Measurements from ENCODE around the gene TMEM138. TPM values are rescaled to one million over a fixed set of nuclear protein-coding genes. Genes with fewer than 3 reads are reported as not detected.

The TMEM138 gene
- total and polyA plus RNA-seq, 2 of the 4 experiments (the other 2 are of a cell fraction) = 16.8 to 53.2 TPM

DNA sequence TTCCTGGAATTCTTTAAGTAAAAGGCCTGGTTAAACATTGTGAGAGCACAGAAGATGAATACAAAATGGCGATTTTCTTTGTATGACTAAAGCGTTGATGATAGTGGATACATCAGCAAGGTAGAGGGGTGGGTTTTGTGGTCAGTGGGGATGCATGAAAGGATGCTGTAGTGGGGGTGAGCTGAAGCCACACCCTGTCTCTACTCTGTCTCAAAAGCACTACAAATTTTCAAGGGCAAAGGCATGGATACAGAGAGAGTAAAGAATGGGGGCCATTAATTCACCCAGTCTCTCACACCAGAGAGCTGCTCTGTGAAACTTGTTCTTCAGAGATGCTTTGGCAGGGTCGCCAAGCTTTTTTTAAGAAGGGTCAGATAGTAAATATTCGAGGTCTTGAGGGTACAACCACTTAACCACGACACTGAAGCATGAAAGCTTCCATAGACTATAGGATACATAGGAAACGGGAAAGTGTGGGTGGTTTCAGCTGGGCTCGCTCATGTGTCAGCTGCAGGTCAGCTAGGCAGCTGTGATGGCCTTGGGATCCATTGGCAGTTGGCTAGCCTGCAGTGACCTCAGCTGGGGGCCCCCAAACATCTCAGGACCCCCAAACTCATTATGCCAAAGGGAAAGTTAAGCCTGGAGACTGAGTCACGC, 8.3 kb downstream of the TMEM138 start:
- Histone ChIP-seq H3K14ac (replicated peaks; ENCODE audit: low read depth, low read length) (no peak overlapping the region), H2AK9ac (replicated peaks; ENCODE audit: low read depth, low read length, poor library complexity) (no peak overlapping the region), H2AFZ (replicated peaks; ENCODE audit: low read length, poor library complexity) (no peak overlapping the region), H3K36me3 (ENCODE audit: control insufficient read depth, insufficient read depth, low read length) (peaks cover 30% of the 10 kb centered on the region), H2BK5ac (ENCODE audit: low read depth, low read length, poor library complexity, severe bottlenecking) (peak overlapping the region; percentile 65), H3K79me1 (ENCODE audit: low read depth in 1 of 2, low read length in 2 of 2) (peaks cover 10 to 25% of the 10 kb centered on the region in 2 experiments), H4K8ac (ENCODE audit: low read depth in 2 of 2, low read length in 2 of 2) (no peak overlapping the region), H2BK15ac (ENCODE audit: low read depth, low read length) (no peak overlapping the region), H4K91ac (ENCODE audit: insufficient read depth, low read depth, low read length) (no peak overlapping the region), H3K27me3 (ENCODE audit: control insufficient read depth, insufficient read depth, low read length) (no peaks in the 10 kb centered on the region), H3K27ac (ENCODE audit: insufficient read depth, low read length) (no peak overlapping the region), H3K4ac (ENCODE audit: low read depth, low read length) (no peak overlapping the region), H4K20me1 (ENCODE audit: insufficient read depth, low read length) (no peaks in the 10 kb centered on the region), H2AK5ac (ENCODE audit: low read depth, low read length) (no peak overlapping the region), H3K9me1 (ENCODE audit: insufficient read depth, low read length) (0 out of 2 replicates have a peak, but pooled peaks cover 3% of the 10 kb centered on the region), H3K4me1 (ENCODE audit: control insufficient read depth, insufficient read depth, low read length) (peaks cover 11% of the 10 kb centered on the region), H3K4me3 (ENCODE audit: insufficient read depth, low read depth, low read length) (no peak overlapping the region), H3K9me3 (ENCODE audit: control insufficient read depth, insufficient read depth, low read length) (0 out of 2 replicates have a peak, but pooled peaks cover 2% of the 10 kb centered on the region), H3K4me2 (ENCODE audit: low read depth, low read length) (no peak overlapping the region), H4K5ac (ENCODE audit: low read depth, low read length) (peak overlapping the region; percentile 5; the same call in 1 of the 2 replicates), H3K9ac (ENCODE audit: low read depth, low read length) (no peak overlapping the region), H3K18ac (ENCODE audit: low read depth, low read length) (no peak overlapping the region), H2BK120ac (ENCODE audit: low read depth, low read length) (no peak overlapping the region), H2BK20ac (ENCODE audit: low read depth, low read length) (no peak overlapping the region), H3K56ac (ENCODE audit: extremely low read depth, insufficient read depth, low read length) (no peak overlapping the region), H3K23ac (ENCODE audit: low read depth, low read length) (no peak overlapping the region)
- ATAC-seq (ENCODE audit: low read depth) (no peak), DNase-seq (peak; percentile 56)
- in situ Hi-C loops (cut with MboI; ENCODE audit: low sequenced_read_pairs) (no loop called here), dilution Hi-C loops (cut with HindIII; ENCODE audit: low sequenced_read_pairs, unreplicated experiment) (no loop called here), intact Hi-C loops (cut with micrococcal nuclease) (no loop called here)
- WGBS, 2 experiments (ENCODE audit: extremely low coverage in 2 of 2, insufficient read length in 1 of 2) = no CpG with 5 or more reads among the region's 8 CpGs
- ChIA-PET CTCF (no interaction called here), POLR2A (ENCODE audit: unreplicated experiment) (no interaction called here)
- no TSS peak for BruUV-seq (replicated peaks)
- TF ChIP-seq POLR2A (IDR thresholded peaks at IDR 0.05; ENCODE audit: low read depth, low read length) = no peak
- TF ChIP-seq RFX5 (IDR thresholded peaks at IDR 0.05; ENCODE audit: low read depth, low read length) = no peak
- no peak for TF ChIP-seq CEBPB (IDR thresholded peaks at IDR 0.05; ENCODE audit: low read depth, low read length)
- TF ChIP-seq MAZ (IDR thresholded peaks at IDR 0.05; ENCODE audit: borderline replicate concordance, low read depth, low read length) = no peak
- no peak for TF ChIP-seq BHLHE40 (IDR thresholded peaks at IDR 0.05; ENCODE audit: low read depth, low read length)
- no peak for TF ChIP-seq MXI1 (IDR thresholded peaks at IDR 0.05; ENCODE audit: borderline replicate concordance, low read depth, low read length)
- no peak for TF ChIP-seq CHD1 (IDR thresholded peaks at IDR 0.05; ENCODE audit: low read depth, low read length)
- TF ChIP-seq, protein P1, sequence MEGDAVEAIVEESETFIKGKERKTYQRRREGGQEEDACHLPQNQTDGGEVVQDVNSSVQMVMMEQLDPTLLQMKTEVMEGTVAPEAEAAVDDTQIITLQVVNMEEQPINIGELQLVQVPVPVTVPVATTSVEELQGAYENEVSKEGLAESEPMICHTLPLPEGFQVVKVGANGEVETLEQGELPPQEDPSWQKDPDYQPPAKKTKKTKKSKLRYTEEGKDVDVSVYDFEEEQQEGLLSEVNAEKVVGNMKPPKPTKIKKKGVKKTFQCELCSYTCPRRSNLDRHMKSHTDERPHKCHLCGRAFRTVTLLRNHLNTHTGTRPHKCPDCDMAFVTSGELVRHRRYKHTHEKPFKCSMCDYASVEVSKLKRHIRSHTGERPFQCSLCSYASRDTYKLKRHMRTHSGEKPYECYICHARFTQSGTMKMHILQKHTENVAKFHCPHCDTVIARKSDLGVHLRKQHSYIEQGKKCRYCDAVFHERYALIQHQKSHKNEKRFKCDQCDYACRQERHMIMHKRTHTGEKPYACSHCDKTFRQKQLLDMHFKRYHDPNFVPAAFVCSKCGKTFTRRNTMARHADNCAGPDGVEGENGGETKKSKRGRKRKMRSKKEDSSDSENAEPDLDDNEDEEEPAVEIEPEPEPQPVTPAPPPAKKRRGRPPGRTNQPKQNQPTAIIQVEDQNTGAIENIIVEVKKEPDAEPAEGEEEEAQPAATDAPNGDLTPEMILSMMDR (conservative IDR thresholded peaks at IDR 0.05; ENCODE audit: low read depth, low read length) = no peak

All from IMR-90 (cell line).